Naive B cell (primary cell): ENCODE measurements around the gene TCF12. TPM values are rescaled to one million over a fixed set of nuclear protein-coding genes. Genes with fewer than 3 reads are reported as not detected.

Experiments used
- ATAC-seq, 2 donors: fragments of 150-1000 bp; cut with Tn5 transposase; 2 replicates each; pipeline ENCODE4 v1.10.0; 2021; ENCODE audit warnings: low read depth in 2 of 2, mild to moderate bottlenecking in 2 of 2, moderate library complexity in 2 of 2
- DNase-seq: peaks from one replicate; pipeline ENCODE4 v3.0.0; 2022
- H3K27ac Mint-ChIP-seq, 6 donors: one replicate each; pipeline ENCODE4 v1.8.0; 2020 to 2022; ENCODE audit warnings: mild to moderate bottlenecking in 6 of 6, mixed read lengths in 6 of 6, moderate library complexity in 5 of 6, inconsistent platforms in 2 of 6
- H3K27me3 Mint-ChIP-seq, 3 donors: one replicate each; pipeline ENCODE4 v1.8.0; 2021 to 2022; ENCODE audit warnings: mixed read lengths in 3 of 3, mild to moderate bottlenecking in 1 of 3
- H3K36me3 Mint-ChIP-seq, 2 donors: one replicate each; pipeline ENCODE4 v1.8.0; 2020 to 2022; ENCODE audit warnings: mixed read lengths in 2 of 2, inconsistent platforms in 1 of 2, mild to moderate bottlenecking in 1 of 2
- H3K4me1 Mint-ChIP-seq, 3 donors: one replicate each; pipeline ENCODE4 v1.8.0; 2020 to 2022; ENCODE audit warnings: mixed read lengths in 3 of 3, inconsistent platforms in 1 of 3, mild to moderate bottlenecking in 1 of 3, moderate library complexity in 1 of 3
- H3K4me3 Mint-ChIP-seq, 8 donors: one replicate each; pipeline ENCODE4 v1.8.0; 2020 to 2022; ENCODE audit warnings: mild to moderate bottlenecking in 8 of 8, mixed read lengths in 8 of 8, moderate library complexity in 8 of 8, inconsistent platforms in 2 of 8
- H3K9me3 Mint-ChIP-seq, 7 donors: one replicate each; pipeline ENCODE4 v1.8.0; 2020 to 2022; ENCODE audit warnings: mixed read lengths in 7 of 7, mild to moderate bottlenecking in 5 of 7, inconsistent platforms in 2 of 7, moderate library complexity in 1 of 7
- polyA plus RNA-seq, 6 donors: library from polyadenylated mRNA; unstranded; fragments of 300-500 nt; fragmentation: Illumina TruSeq; gene quantifications; one replicate each; pipeline ENCODE4 v1.2.3, GENCODE V29; 2021; ENCODE audit warnings: low read depth in 6 of 6

Gene TCF12
- polyA plus RNA-seq, 6 donors from 2014 or later = 42.0 to 70.9 (median 56.1) TPM

DNA sequence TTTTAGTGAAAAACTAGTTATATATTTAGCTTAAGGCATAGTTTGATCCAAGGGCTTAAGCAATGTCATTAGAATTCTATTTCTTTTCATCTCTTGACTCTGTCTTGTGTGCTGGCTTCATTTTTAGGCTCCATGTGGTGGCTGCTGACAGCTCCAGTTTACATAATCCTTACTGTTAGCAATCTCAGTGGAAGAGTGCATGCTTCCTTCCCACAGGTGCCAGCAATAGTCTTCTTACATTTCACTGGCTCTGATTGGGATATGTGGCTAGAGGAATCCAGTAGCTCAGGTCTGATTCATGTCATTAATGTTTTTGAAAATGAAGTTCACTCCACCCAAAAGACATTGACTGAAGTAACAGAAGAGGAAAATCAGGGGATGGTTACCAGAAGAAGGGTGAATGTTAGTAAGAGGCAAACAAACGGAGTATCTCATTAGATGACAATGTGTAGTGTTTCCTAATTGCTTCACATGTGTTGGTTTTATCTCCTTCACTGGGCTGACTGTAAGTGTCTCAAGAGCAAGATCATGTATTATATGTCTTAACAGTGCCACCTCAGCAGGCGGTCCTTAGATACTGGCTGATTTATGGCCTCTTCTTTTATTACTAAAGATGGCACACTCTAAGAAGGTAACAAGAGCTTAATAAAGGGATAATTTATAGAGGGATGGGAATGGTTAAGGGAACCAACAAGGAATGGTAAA lies 25.6 kb upstream of the TCF12 start:
- Mint-ChIP-seq H3K27me3 (no peaks in the 10 kb centered on the region), H3K4me3 (no peak overlapping the region), H3K27ac (no peak overlapping the region), H3K9me3 (peaks cover 0 to 4% (median 3%) of the 10 kb centered on the region in 7 donors), H3K36me3 (peaks cover 0 to 8% of the 10 kb centered on the region in 2 donors), H3K4me1 (peaks cover 12 to 15% (median 13%) of the 10 kb centered on the region in 3 donors)
- no peak for ATAC-seq
- DNase-seq = no peak

- Mint-ChIP-seq H3K9me3 (peaks cover 0 to 4% (median 3%) of the 10 kb centered on the region in 7 donors), H3K27me3 (no peaks in the 10 kb centered on the region), H3K27ac (no peak overlapping the region), H3K4me1 (peaks cover 7 to 10% (median 8%) of the 10 kb centered on the region in 3 donors), H3K36me3 (peaks cover 0 to 8% of the 10 kb centered on the region in 2 donors), H3K4me3 (no peak overlapping the region)
- ATAC-seq = no peak
- DNase-seq = no peak
Measured at GRCh38 chr15:56893364-56893678, 25.1 kb upstream of the TCF12 start.

GRCh38 chr15:56894601-56895000 lies 23.8 kb upstream of the TCF12 start:
- ATAC-seq (no peak), DNase-seq (no peak)
- no peak overlapping the region for H3K27ac Mint-ChIP-seq
- no peak overlapping the region for H3K4me3 Mint-ChIP-seq
- H3K36me3 Mint-ChIP-seq = peaks cover 0 to 8% of the 10 kb centered on the region in 2 donors
- no peaks in the 10 kb centered on the region for H3K4me1 Mint-ChIP-seq
- H3K27me3 Mint-ChIP-seq = no peaks in the 10 kb centered on the region
- H3K9me3 Mint-ChIP-seq = peaks cover 0 to 4% (median 3%) of the 10 kb centered on the region in 7 donors

GRCh38 chr15:56901931-56902330 lies 16.5 kb upstream of the TCF12 start:
- no peaks in the 10 kb centered on the region for H3K27me3 Mint-ChIP-seq
- H3K9me3 Mint-ChIP-seq = peaks cover 0 to 4% (median 3%) of the 10 kb centered on the region in 7 donors
- DNase-seq (no peak), ATAC-seq (no peak)
- peaks cover 3 to 5% (median 4%) of the 10 kb centered on the region in 3 donors for H3K4me1 Mint-ChIP-seq
- no peak overlapping the region for H3K4me3 Mint-ChIP-seq
- H3K27ac Mint-ChIP-seq = no peak overlapping the region
- peaks cover 0 to 5% of the 10 kb centered on the region in 2 donors for H3K36me3 Mint-ChIP-seq

DNA sequence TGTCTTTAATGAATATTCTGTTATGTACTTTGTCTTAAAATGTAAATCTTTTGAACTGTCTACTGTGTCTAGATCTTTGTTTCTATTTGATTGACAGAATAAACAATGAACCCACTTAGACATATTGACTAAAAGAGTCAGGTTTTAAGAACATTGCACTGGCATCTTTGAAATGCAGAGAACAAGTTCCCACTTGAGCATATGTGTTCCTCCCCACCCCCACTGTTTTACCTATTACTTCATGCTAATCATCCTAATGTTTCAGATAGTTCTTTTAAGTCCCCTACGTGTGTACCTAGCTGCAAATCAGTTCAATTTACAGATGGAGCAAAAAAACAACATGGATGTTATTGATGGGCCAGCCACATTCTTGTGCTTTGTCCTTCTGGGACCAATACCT lies 11.7 kb upstream of the TCF12 start:
- DNase-seq (no peak), ATAC-seq (no peak)
- H3K36me3 Mint-ChIP-seq = no peaks in the 10 kb centered on the region
- no peaks in the 10 kb centered on the region for H3K27me3 Mint-ChIP-seq
- peaks cover 0 to 2% (median 0%) of the 10 kb centered on the region in 7 donors for H3K9me3 Mint-ChIP-seq
- peak overlapping the region in 2 of 6 donors; percentile 0 to 40 for H3K27ac Mint-ChIP-seq
- H3K4me3 Mint-ChIP-seq = peak overlapping the region; percentile 22 to 80 (median 61)
- H3K4me1 Mint-ChIP-seq = peaks cover 7 to 10% (median 8%) of the 10 kb centered on the region in 3 donors

DNA sequence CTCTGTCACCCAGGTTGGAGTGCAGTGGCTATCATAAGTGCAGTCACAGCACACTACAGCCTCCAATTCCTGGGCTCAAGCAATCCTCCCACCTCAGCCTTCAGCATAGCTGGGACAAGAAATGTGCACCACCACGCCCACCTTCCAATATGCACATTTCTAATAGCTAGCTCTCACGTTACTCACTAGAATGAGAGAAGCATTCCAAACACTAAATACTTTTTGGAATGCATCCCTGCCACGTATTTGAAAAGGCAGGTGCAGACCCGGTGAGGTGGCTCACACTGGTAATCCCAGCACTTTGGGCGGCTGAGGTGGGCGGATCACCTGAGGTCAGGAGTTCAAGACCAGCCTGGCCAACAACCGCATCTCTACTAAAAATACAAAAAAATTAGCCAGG lies 7.6 kb upstream of the TCF12 start:
- peaks cover 7 to 10% (median 8%) of the 10 kb centered on the region in 3 donors for H3K4me1 Mint-ChIP-seq
- H3K27me3 Mint-ChIP-seq = no peaks in the 10 kb centered on the region
- no peak overlapping the region for H3K27ac Mint-ChIP-seq
- ATAC-seq (no peak), DNase-seq (no peak)
- H3K36me3 Mint-ChIP-seq = no peaks in the 10 kb centered on the region
- no peak overlapping the region for H3K4me3 Mint-ChIP-seq
- H3K9me3 Mint-ChIP-seq = no peaks in the 10 kb centered on the region

DNA sequence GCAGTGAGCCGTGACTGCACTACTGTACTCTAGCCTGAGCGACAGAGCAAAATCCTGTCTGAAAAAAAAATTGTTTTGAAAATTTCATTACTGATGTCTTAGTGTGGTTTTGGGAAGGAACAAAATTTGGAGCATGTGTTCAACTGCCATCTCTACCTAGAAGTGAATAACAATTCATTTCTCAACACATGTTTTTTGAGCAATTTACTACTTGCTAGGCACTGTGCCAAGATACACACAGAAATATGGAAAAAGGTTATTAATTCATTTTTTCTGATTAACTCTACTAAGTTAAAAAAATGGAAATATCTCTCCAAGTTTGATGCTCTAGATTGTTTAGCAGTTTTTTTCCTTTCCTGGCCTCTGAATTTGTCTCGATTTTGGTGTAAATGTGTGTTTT lies 5.2 kb upstream of the TCF12 start:
- Mint-ChIP-seq H3K9me3 (no peaks in the 10 kb centered on the region), H3K27ac (no peak overlapping the region), H3K4me3 (peak overlapping the region in 1 of 8 donors; percentile 34), H3K36me3 (no peaks in the 10 kb centered on the region), H3K4me1 (peaks cover 8 to 17% (median 15%) of the 10 kb centered on the region in 3 donors), H3K27me3 (no peaks in the 10 kb centered on the region)
- DNase-seq (no peak), ATAC-seq (no peak)

- Mint-ChIP-seq H3K27ac (no peak overlapping the region), H3K36me3 (no peaks in the 10 kb centered on the region), H3K4me1 (peaks cover 8 to 17% (median 15%) of the 10 kb centered on the region in 3 donors), H3K4me3 (peak overlapping the region in 1 of 8 donors; percentile 34), H3K27me3 (no peaks in the 10 kb centered on the region), H3K9me3 (no peaks in the 10 kb centered on the region)
- ATAC-seq = no peak
- no peak for DNase-seq
Measured at GRCh38 chr15:56913670-56914069, 4.8 kb upstream of the TCF12 start.

- no peaks in the 10 kb centered on the region for H3K36me3 Mint-ChIP-seq
- DNase-seq = no peak
- H3K4me3 Mint-ChIP-seq = peak overlapping the region in 2 of 8 donors; percentile 91 to 94
- H3K4me1 Mint-ChIP-seq = peaks cover 18 to 29% (median 28%) of the 10 kb centered on the region in 3 donors
- no peak overlapping the region for H3K27ac Mint-ChIP-seq
- no peak for ATAC-seq
- no peaks in the 10 kb centered on the region for H3K27me3 Mint-ChIP-seq
- H3K9me3 Mint-ChIP-seq = no peaks in the 10 kb centered on the region
Measured at GRCh38 chr15:56915888-56916287, 2.6 kb upstream of the TCF12 start.

GRCh38 chr15:56916825-56917477 lies 1.5 kb upstream of the TCF12 start:
- Mint-ChIP-seq H3K36me3 (no peaks in the 10 kb centered on the region), H3K4me1 (peaks cover 19 to 30% (median 28%) of the 10 kb centered on the region in 3 donors), H3K9me3 (no peaks in the 10 kb centered on the region), H3K4me3 (peak overlapping the region; percentile 86 to 94 (median 90)), H3K27me3 (no peaks in the 10 kb centered on the region), H3K27ac (peak overlapping the region in 3 of 6 donors; percentile 87 to 94 (median 94))
- ATAC-seq (no peak), DNase-seq (no peak)

GRCh38 chr15:56917652-56918045 lies 795 bp upstream of the TCF12 start:
- H3K27me3 Mint-ChIP-seq = no peaks in the 10 kb centered on the region
- peaks cover 19 to 30% (median 28%) of the 10 kb centered on the region in 3 donors for H3K4me1 Mint-ChIP-seq
- H3K9me3 Mint-ChIP-seq = no peaks in the 10 kb centered on the region
- peak overlapping the region; percentile 86 to 94 (median 90) for H3K4me3 Mint-ChIP-seq
- H3K27ac Mint-ChIP-seq = peak overlapping the region; percentile 82 to 94 (median 93)
- DNase-seq = no peak
- no peak for ATAC-seq
- no peaks in the 10 kb centered on the region for H3K36me3 Mint-ChIP-seq

DNA sequence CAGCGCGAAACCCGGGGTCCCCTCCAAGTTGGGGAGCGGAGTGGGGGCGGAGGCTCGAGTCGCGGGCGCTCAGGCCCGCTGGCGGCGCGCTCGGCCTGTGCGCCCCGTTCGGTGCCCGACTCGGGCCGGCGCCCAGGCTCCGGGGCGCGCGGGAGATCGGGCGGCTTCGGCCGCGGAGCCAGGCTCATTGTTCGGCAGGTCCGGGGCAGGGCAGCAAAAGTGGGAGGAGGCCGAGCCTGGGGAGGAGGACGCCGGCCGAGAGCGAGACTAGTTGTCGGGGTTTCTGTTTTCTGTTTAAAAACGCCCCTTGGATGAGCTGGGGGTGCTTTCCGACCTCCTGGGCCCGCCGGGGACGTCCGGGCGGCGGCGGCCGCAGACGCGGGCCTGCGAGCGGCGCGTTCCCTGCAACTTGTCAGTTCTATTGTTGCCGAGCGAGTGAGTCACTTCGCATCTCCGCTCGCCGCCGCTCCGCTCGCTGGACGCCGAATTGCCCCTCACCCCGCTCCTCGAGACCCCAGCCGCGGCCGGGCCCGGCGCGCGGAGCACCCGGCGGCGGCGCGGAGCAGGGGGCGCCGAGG lies 676 bp downstream of the TCF12 start:
- Mint-ChIP-seq H3K9me3 (no peaks in the 10 kb centered on the region), H3K36me3 (no peaks in the 10 kb centered on the region), H3K27me3 (no peaks in the 10 kb centered on the region), H3K4me3 (peak overlapping the region; percentile 85 to 97 (median 91)), H3K4me1 (peaks cover 26 to 41% (median 33%) of the 10 kb centered on the region in 3 donors), H3K27ac (peak overlapping the region in 5 of 6 donors; percentile 33 to 94 (median 56))
- ATAC-seq (peak; percentile 57 to 58), DNase-seq (peak; percentile 68)

DNA sequence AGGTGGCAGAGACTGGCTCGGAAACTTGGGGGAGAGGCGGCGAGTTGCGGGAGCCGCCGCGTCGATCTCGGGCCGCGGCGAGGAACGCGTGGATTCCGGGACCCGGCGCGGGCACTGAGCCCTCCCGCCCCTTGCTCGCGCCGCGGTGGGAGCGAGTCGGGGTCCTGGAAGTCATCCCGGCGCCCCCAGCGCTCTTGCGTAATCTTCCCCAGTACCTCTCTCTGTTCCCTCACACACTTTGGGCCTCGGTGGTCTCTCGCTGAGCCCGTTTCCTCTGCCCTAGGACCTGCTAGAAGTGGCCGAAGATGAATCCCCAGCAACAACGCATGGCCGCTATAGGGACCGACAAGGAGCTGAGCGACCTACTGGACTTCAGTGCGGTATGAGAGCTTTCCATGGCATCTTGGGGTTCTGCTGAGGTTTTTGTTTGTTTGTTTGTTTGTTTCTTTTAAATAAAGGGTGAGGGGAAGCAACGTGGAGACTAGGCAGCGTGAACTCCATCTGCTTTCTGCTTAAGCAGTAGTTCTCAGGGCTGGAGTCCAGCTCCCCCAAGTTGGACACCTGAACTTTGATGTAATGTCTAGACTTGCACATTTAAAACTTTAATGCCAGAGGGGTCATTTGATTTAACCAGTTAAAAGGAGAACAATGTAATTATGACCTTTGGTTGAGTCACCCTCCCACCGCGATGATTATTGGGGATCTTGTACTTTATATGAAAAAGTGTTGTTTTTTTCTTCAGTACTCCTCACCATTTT lies 1.3 kb downstream of the TCF12 start:
- Mint-ChIP-seq H3K36me3 (no peaks in the 10 kb centered on the region), H3K4me1 (peaks cover 31 to 46% (median 37%) of the 10 kb centered on the region in 3 donors), H3K27ac (peak overlapping the region; percentile 58 to 97 (median 86)), H3K27me3 (no peaks in the 10 kb centered on the region), H3K9me3 (no peaks in the 10 kb centered on the region), H3K4me3 (peak overlapping the region; percentile 89 to 97 (median 92))
- DNase-seq = peak; percentile 1
- ATAC-seq = no peak
